Rectal smooth muscle tissue (tissue), 1 donor: ENCODE data around the gene TSHZ3.

Experiments used
- H3K27ac ChIP-seq: one replicate; pipeline ENCODE4 v1.7.0; 2013; ENCODE audit warnings: low read depth, low read length, inconsistent platforms
- H3K27me3 ChIP-seq: one replicate; pipeline ENCODE4 v1.7.0; 2013; ENCODE audit warnings: low read length; ENCODE audit not compliant: control insufficient read depth, insufficient read depth
- H3K36me3 ChIP-seq: one replicate; pipeline ENCODE4 v1.7.0; 2013; ENCODE audit warnings: low read length; ENCODE audit not compliant: control insufficient read depth, insufficient read depth
- H3K4me1 ChIP-seq: one replicate; pipeline ENCODE4 v1.7.0; 2013; ENCODE audit warnings: low read length; ENCODE audit not compliant: control insufficient read depth, insufficient read depth
- H3K4me3 ChIP-seq: one replicate; pipeline ENCODE4 v1.7.0; 2013; ENCODE audit warnings: low read length
- H3K9ac ChIP-seq: one replicate; pipeline ENCODE4 v1.7.0; 2013; ENCODE audit warnings: low read length

TSHZ3 gene

GRCh38 chr19:31340042-31341025 is 8.9 kb downstream of the TSHZ3 start:
- H3K9ac ChIP-seq: no peak overlapping the region
- peak overlapping the region; percentile 17 for H3K4me3 ChIP-seq
- H3K4me1 ChIP-seq: peaks cover 36% of the 10 kb centered on the region
- peak overlapping the region; percentile 55 for H3K27ac ChIP-seq
- no peaks in the 10 kb centered on the region for H3K36me3 ChIP-seq
- H3K27me3 ChIP-seq: no peaks in the 10 kb centered on the region

DNA sequence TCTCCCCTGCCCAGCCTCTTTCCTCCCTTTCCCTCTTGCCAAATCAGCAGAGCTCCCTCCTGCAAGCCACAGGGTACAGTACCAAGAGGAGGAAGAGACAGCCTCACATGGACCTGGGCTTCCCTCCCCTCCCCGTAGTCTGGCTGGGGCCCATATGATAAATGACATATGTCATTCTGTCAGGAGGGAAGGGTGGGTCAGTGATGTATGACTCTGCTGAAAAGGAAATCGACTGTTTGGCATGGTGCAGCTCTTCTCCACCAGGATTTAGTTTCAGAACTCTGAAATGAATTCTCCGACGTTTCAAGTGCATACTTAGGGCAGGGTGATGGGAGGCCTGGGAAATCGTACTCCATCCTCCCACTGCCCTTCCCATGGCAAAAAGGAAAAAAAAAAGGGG is 9.8 kb downstream of the TSHZ3 start:
- peaks cover 37% of the 10 kb centered on the region for H3K4me1 ChIP-seq
- no peak overlapping the region for H3K9ac ChIP-seq
- no peak overlapping the region for H3K4me3 ChIP-seq
- H3K36me3 ChIP-seq: no peaks in the 10 kb centered on the region
- H3K27me3 ChIP-seq: no peaks in the 10 kb centered on the region
- peak overlapping the region; percentile 81 for H3K27ac ChIP-seq

- peaks cover 40% of the 10 kb centered on the region for H3K4me1 ChIP-seq
- H3K4me3 ChIP-seq: peak overlapping the region; percentile 23
- no peaks in the 10 kb centered on the region for H3K36me3 ChIP-seq
- H3K27ac ChIP-seq: peak overlapping the region; percentile 81
- H3K27me3 ChIP-seq: no peaks in the 10 kb centered on the region
- H3K9ac ChIP-seq: no peak overlapping the region
These were observed 11.0 kb downstream of the TSHZ3 start for GRCh38 chr19:31338069-31338776.

GRCh38 chr19:31337008-31337914 is 12.0 kb downstream of the TSHZ3 start:
- H3K36me3 ChIP-seq: no peaks in the 10 kb centered on the region

GRCh38 chr19:31335716-31336115 is 13.5 kb downstream of the TSHZ3 start:
- Histone ChIP-seq H3K4me3 (no peak overlapping the region), H3K9ac (no peak overlapping the region), H3K4me1 (peaks cover 49% of the 10 kb centered on the region), H3K27ac (no peak overlapping the region), H3K36me3 (no peaks in the 10 kb centered on the region), H3K27me3 (no peaks in the 10 kb centered on the region)

More at GRCh38 chr19:31337008-31337914, 12.0 kb downstream of the TSHZ3 start:
- H3K4me1 ChIP-seq: peaks cover 40% of the 10 kb centered on the region
- no peaks in the 10 kb centered on the region for H3K27me3 ChIP-seq
- peak overlapping the region; percentile 77 for H3K27ac ChIP-seq
- no peak overlapping the region for H3K4me3 ChIP-seq
- H3K9ac ChIP-seq: no peak overlapping the region

- H3K27me3 ChIP-seq: no peaks in the 10 kb centered on the region
- peaks cover 50% of the 10 kb centered on the region for H3K4me1 ChIP-seq
- no peak overlapping the region for H3K27ac ChIP-seq
- H3K36me3 ChIP-seq: no peaks in the 10 kb centered on the region
- H3K9ac ChIP-seq: no peak overlapping the region
- no peak overlapping the region for H3K4me3 ChIP-seq
These were observed 14.2 kb downstream of the TSHZ3 start for GRCh38 chr19:31334849-31335624.

- H3K27ac ChIP-seq: no peak overlapping the region
- peaks cover 43% of the 10 kb centered on the region for H3K4me1 ChIP-seq
- H3K9ac ChIP-seq: no peak overlapping the region
- H3K36me3 ChIP-seq: no peaks in the 10 kb centered on the region
- H3K4me3 ChIP-seq: no peak overlapping the region
- no peaks in the 10 kb centered on the region for H3K27me3 ChIP-seq
These were observed 15.0 kb downstream of the TSHZ3 start for GRCh38 chr19:31334101-31334848.

- Histone ChIP-seq H3K36me3 (no peaks in the 10 kb centered on the region), H3K4me1 (peaks cover 39% of the 10 kb centered on the region), H3K27ac (peak overlapping the region; percentile 44), H3K4me3 (no peak overlapping the region), H3K27me3 (no peaks in the 10 kb centered on the region), H3K9ac (no peak overlapping the region)
These were observed 17.1 kb downstream of the TSHZ3 start for GRCh38 chr19:31332096-31332495.

- Histone ChIP-seq H3K4me1 (peaks cover 42% of the 10 kb centered on the region), H3K4me3 (peak overlapping the region; percentile 34), H3K27me3 (no peaks in the 10 kb centered on the region), H3K9ac (no peak overlapping the region), H3K27ac (peak overlapping the region; percentile 44), H3K36me3 (no peaks in the 10 kb centered on the region)
These were observed 17.7 kb downstream of the TSHZ3 start for GRCh38 chr19:31331536-31331935.

DNA sequence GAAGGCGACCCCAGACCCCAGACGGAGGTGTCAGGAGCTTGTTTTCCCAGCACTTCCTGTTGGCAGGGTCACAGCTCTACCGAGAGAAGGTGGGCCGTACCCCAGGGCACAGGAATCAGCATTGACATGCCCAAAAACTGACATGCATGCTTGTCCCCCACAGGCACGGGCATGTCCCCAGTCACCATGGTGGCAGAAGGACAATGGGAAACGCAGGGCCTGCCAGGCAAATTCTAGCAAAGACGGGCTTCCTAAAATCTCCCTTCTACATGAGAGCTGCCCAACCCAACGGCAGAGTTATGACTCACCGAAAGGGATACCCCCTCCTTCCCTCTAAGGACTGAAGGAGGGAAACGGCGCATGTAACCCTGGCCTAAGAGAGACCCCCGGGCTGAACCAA is 18.5 kb downstream of the TSHZ3 start:
- no peaks in the 10 kb centered on the region for H3K36me3 ChIP-seq

DNA sequence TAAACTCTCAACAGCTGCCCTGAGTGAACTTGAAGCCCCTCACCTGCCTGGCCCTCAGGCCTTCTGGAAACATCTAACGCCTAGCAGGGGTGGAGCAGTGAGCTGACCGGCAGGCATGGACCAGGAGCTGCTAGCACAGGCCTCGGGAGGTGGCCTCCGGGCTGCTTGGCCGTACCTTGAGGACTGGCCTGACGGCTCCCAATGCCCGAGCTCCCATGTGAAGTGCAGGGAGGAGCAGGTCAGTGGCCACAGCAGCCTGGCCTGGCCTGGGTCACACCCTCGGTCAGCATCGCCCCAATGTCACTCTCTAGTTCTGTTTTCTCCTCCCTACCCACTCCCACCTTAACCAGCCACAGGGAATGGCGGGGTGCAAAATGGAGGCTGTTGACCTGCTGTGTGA is 19.0 kb downstream of the TSHZ3 start:
- H3K4me3 ChIP-seq: no peak overlapping the region

More for the DNA sequence above, 18.5 kb downstream of the TSHZ3 start:
- Histone ChIP-seq H3K9ac (no peak overlapping the region), H3K4me3 (no peak overlapping the region), H3K27ac (peak overlapping the region; percentile 44), H3K27me3 (no peaks in the 10 kb centered on the region), H3K4me1 (peaks cover 42% of the 10 kb centered on the region)

More for the DNA sequence above, 19.0 kb downstream of the TSHZ3 start:
- Histone ChIP-seq H3K27me3 (no peaks in the 10 kb centered on the region), H3K36me3 (no peaks in the 10 kb centered on the region), H3K27ac (no peak overlapping the region), H3K4me1 (peaks cover 42% of the 10 kb centered on the region), H3K9ac (no peak overlapping the region)
